GM23338 (cell line): ENCODE data around the gene IL12RB1. TPM values are rescaled to one million over a fixed set of nuclear protein-coding genes. Genes with fewer than 3 reads are reported as not detected.

Experiments used
- ATAC-seq: fragments of 200-7000 bp; cut with Tn5 transposase; 3 replicates; pipeline ENCODE4 v1.9.1; 2020
- DNase-seq: peaks from one replicate; pipeline ENCODE4 v3.0.0-alpha.2; 2015; ENCODE audit warnings: low spot score
- H2AFZ ChIP-seq: fragments of 200-600 bp; sonication (generic); 2 replicates; pipeline ENCODE4 v1.8.0; 2016; ENCODE audit warnings: antibody characterized with exemption, mild to moderate bottlenecking, moderate library complexity
- H3F3A ChIP-seq: fragments of 200-600 bp; sonication (generic); replicated peaks from 2 replicates; pipeline ENCODE4 v1.8.0; 2017; ENCODE audit warnings: antibody characterized with exemption, mixed run types, low read depth
- H3K27ac ChIP-seq: fragments of 200-600 bp; sonication (generic); 2 replicates; pipeline ENCODE4 v1.6.1; 2016; ENCODE audit warnings: low read depth
- H3K27me3 ChIP-seq: fragments of 200-600 bp; sonication (generic); 2 replicates; pipeline ENCODE4 v1.8.0; 2016; ENCODE audit warnings: mild to moderate bottlenecking, mixed run types, moderate library complexity; ENCODE audit not compliant: insufficient read depth
- H3K36me3 ChIP-seq: fragments of 200-600 bp; sonication (generic); 2 replicates; pipeline ENCODE4 v1.8.0; 2016; ENCODE audit warnings: mild to moderate bottlenecking; ENCODE audit not compliant: insufficient read depth
- H3K4me1 ChIP-seq: fragments of 200-600 bp; sonication (generic); 2 replicates; pipeline ENCODE4 v1.8.0; 2016; ENCODE audit warnings: mild to moderate bottlenecking, moderate library complexity; ENCODE audit not compliant: insufficient read depth
- H3K4me2 ChIP-seq: fragments of 200-600 bp; sonication (generic); 2 replicates; pipeline ENCODE4 v1.7.1; 2017; ENCODE audit warnings: mixed run types
- H3K4me3 ChIP-seq: fragments of 200-600 bp; sonication (generic); 2 replicates; pipeline ENCODE4 v1.6.1; 2016; ENCODE audit warnings: mixed run types
- H3K79me2 ChIP-seq: fragments of 200-600 bp; sonication (generic); replicated peaks from 2 replicates; pipeline ENCODE4 v1.8.0; 2017; ENCODE audit warnings: mild to moderate bottlenecking; ENCODE audit not compliant: insufficient read depth
- H3K9me2 ChIP-seq: fragments of 200-600 bp; sonication (generic); 2 replicates; pipeline ENCODE4 v1.8.0; 2017; ENCODE audit not compliant: insufficient read depth
- H4K20me1 ChIP-seq: fragments of 200-600 bp; sonication (generic); replicated peaks from 2 replicates; pipeline ENCODE4 v1.8.0; 2017; ENCODE audit warnings: mild to moderate bottlenecking; ENCODE audit not compliant: insufficient read depth
- H3K27ac Mint-ChIP-seq: 2 replicates; pipeline ENCODE4 v1.8.0; 2020; ENCODE audit warnings: inconsistent platforms, mild to moderate bottlenecking, moderate library complexity, mixed read lengths
- H3K27me3 Mint-ChIP-seq: 3 replicates; pipeline ENCODE4 v1.8.0; 2022; ENCODE audit warnings: low read depth, mild to moderate bottlenecking, moderate library complexity, mixed read lengths, inconsistent platforms; ENCODE audit not compliant: insufficient read depth, poor library complexity
- H3K36me3 Mint-ChIP-seq: 3 replicates; pipeline ENCODE4 v1.8.0; 2021; ENCODE audit warnings: low read depth, mild to moderate bottlenecking, inconsistent platforms, moderate library complexity, mixed read lengths
- H3K4me1 Mint-ChIP-seq: 3 replicates; pipeline ENCODE4 v1.8.0; 2020; ENCODE audit warnings: mild to moderate bottlenecking, inconsistent platforms, mixed read lengths
- H3K4me3 Mint-ChIP-seq: 3 replicates; pipeline ENCODE4 v1.8.0; 2021; ENCODE audit warnings: moderate library complexity, mild to moderate bottlenecking, inconsistent platforms, mixed read lengths
- H3K9me3 Mint-ChIP-seq: 3 replicates; pipeline ENCODE4 v1.8.0; 2020; ENCODE audit warnings: moderate library complexity, mild to moderate bottlenecking, inconsistent platforms, mixed read lengths
- CREB1 ChIP-seq: fragments of 250-450 bp; sonication (Bioruptor Pico); IDR thresholded peaks from 2 replicates; pipeline ENCODE4 v1.5.0; 2020; ENCODE audit warnings: low read depth, mild to moderate bottlenecking, moderate library complexity
- EZH2 ChIP-seq: fragments of 200-600 bp; sonication (generic); IDR thresholded peaks from one replicate; pipeline ENCODE4 v1.8.0; 2017; ENCODE audit warnings: antibody characterized with exemption, mild to moderate bottlenecking, low read depth; ENCODE audit not compliant: unreplicated experiment
- EZH2phosphoT487 ChIP-seq: fragments of 200-600 bp; sonication (generic); IDR thresholded peaks from one replicate; pipeline ENCODE4 v1.8.1; 2018; ENCODE audit warnings: antibody characterized with exemption; ENCODE audit not compliant: unreplicated experiment
- POLR2AphosphoS5 ChIP-seq: IDR thresholded peaks from 2 replicates; pipeline ENCODE4 v1.6.1; 2016; ENCODE audit warnings: antibody characterized with exemption, low read depth
- STAT1 ChIP-seq: IDR thresholded peaks from one replicate; pipeline ENCODE4 v1.6.1; 2016; ENCODE audit warnings: antibody characterized with exemption; ENCODE audit not compliant: unreplicated experiment
- ZNF114 ChIP-seq: fragments of 250-450 bp; sonication (Bioruptor Pico); IDR thresholded peaks from 2 replicates; pipeline ENCODE4 v1.5.0; 2020; ENCODE audit warnings: mild to moderate bottlenecking, moderate library complexity
- ZNF331 ChIP-seq: fragments of 250-450 bp; sonication (Bioruptor Pico); IDR thresholded peaks from 2 replicates; pipeline ENCODE4 v1.5.0; 2020; ENCODE audit warnings: low read depth, mild to moderate bottlenecking, moderate library complexity
- polyA plus RNA-seq: library from polyadenylated mRNA; unstranded; fragments of >200 nt; fragmentation: Nextera tagmentation; extraction: Ambion mirVana; gene quantifications from 2 replicates; pipeline ENCODE4 v1.2.1, GENCODE V29; 2016
- total RNA-seq: library from RNA; depleted of rRNA; stranded (reverse); fragments of >200 nt; shearing (Covaris generic); gene quantifications from 2 replicates; pipeline ENCODE4 v1.2.3, GENCODE V29; 2014
- TF ChIP-seq, protein P1 (sequence below), 2 experiments: fragments of 200-600 bp in 1 of 2; sonication (generic) in 1 of 2; conservative IDR thresholded peaks; 2 replicates each; pipeline versions ENCODE4 v1.5.1 to v1.6.1; 2016 to 2017; ENCODE audit warnings: antibody characterized with exemption in 2 of 2, low read depth in 2 of 2, mild to moderate bottlenecking in 2 of 2, moderate library complexity in 1 of 2
- TF ChIP-seq, protein P2 (sequence below): fragments of 250-450 bp; sonication (Bioruptor Pico); IDR thresholded peaks from 2 replicates; pipeline ENCODE4 v1.5.0; 2020; ENCODE audit warnings: mild to moderate bottlenecking, moderate library complexity
- TF ChIP-seq, protein P3 (sequence below): IDR thresholded peaks from one replicate; pipeline ENCODE4 v1.6.1; 2018; ENCODE audit warnings: antibody characterized with exemption; ENCODE audit not compliant: unreplicated experiment
- TF ChIP-seq, protein P4 (sequence below): IDR thresholded peaks from 2 replicates; pipeline ENCODE4 v1.6.1; 2016; ENCODE audit warnings: antibody characterized with exemption

The IL12RB1 gene
- total and polyA plus RNA-seq, 2 experiments from 2014 or later = not detected

DNA sequence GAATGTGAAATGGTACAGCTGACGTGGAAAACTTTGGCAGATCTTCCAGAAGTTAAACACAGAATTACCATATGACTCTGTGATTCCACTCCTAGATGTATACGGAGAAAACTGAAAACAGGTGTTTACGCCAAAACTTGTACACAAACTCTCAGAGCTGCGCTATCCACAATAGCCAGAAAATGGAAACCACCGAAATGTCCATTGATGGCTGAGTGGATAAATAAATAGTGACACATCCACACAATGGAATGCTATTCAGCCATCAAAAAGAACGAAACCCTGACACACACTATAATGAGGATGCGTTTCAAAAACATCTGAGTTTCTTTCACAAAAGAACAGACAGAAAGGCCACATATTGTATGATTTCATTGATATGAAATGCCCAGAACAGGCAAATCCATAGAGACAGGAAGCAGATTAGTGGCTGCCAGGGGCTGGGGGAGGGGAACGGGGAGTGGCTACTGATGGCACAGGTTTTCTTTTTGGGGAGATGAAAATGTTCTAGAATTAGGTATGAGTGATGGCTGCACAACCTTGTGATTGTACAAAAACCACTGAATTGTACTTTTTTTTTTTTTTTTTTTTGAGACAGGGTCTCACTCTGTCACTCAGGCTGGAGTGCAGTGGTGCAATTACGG lies 33.0 kb downstream of the IL12RB1 start:
- no peaks in the 10 kb centered on the region for H3K36me3 ChIP-seq
- no peaks in the 10 kb centered on the region for H3K79me2 ChIP-seq
- no peak overlapping the region for H2AFZ ChIP-seq
- no peaks in the 10 kb centered on the region for H4K20me1 ChIP-seq
- no peaks in the 10 kb centered on the region; the same call in 2 of the 3 replicates for H3K36me3 Mint-ChIP-seq
- H3K4me3 Mint-ChIP-seq = no peak overlapping the region
- 0 out of 2 replicates have a peak, but pooled peaks cover 5% of the 10 kb centered on the region for H3F3A ChIP-seq
- DNase-seq (no peak), ATAC-seq (no peak)
- no peaks in the 10 kb centered on the region for H3K4me1 Mint-ChIP-seq
- no peak overlapping the region for H3K4me3 ChIP-seq
- TF ChIP-seq, protein P1, sequence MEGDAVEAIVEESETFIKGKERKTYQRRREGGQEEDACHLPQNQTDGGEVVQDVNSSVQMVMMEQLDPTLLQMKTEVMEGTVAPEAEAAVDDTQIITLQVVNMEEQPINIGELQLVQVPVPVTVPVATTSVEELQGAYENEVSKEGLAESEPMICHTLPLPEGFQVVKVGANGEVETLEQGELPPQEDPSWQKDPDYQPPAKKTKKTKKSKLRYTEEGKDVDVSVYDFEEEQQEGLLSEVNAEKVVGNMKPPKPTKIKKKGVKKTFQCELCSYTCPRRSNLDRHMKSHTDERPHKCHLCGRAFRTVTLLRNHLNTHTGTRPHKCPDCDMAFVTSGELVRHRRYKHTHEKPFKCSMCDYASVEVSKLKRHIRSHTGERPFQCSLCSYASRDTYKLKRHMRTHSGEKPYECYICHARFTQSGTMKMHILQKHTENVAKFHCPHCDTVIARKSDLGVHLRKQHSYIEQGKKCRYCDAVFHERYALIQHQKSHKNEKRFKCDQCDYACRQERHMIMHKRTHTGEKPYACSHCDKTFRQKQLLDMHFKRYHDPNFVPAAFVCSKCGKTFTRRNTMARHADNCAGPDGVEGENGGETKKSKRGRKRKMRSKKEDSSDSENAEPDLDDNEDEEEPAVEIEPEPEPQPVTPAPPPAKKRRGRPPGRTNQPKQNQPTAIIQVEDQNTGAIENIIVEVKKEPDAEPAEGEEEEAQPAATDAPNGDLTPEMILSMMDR (conservative IDR thresholded peaks at IDR 0.05; ENCODE audit: low read depth in 2 of 2) = no peak
- TF ChIP-seq, protein P2, sequence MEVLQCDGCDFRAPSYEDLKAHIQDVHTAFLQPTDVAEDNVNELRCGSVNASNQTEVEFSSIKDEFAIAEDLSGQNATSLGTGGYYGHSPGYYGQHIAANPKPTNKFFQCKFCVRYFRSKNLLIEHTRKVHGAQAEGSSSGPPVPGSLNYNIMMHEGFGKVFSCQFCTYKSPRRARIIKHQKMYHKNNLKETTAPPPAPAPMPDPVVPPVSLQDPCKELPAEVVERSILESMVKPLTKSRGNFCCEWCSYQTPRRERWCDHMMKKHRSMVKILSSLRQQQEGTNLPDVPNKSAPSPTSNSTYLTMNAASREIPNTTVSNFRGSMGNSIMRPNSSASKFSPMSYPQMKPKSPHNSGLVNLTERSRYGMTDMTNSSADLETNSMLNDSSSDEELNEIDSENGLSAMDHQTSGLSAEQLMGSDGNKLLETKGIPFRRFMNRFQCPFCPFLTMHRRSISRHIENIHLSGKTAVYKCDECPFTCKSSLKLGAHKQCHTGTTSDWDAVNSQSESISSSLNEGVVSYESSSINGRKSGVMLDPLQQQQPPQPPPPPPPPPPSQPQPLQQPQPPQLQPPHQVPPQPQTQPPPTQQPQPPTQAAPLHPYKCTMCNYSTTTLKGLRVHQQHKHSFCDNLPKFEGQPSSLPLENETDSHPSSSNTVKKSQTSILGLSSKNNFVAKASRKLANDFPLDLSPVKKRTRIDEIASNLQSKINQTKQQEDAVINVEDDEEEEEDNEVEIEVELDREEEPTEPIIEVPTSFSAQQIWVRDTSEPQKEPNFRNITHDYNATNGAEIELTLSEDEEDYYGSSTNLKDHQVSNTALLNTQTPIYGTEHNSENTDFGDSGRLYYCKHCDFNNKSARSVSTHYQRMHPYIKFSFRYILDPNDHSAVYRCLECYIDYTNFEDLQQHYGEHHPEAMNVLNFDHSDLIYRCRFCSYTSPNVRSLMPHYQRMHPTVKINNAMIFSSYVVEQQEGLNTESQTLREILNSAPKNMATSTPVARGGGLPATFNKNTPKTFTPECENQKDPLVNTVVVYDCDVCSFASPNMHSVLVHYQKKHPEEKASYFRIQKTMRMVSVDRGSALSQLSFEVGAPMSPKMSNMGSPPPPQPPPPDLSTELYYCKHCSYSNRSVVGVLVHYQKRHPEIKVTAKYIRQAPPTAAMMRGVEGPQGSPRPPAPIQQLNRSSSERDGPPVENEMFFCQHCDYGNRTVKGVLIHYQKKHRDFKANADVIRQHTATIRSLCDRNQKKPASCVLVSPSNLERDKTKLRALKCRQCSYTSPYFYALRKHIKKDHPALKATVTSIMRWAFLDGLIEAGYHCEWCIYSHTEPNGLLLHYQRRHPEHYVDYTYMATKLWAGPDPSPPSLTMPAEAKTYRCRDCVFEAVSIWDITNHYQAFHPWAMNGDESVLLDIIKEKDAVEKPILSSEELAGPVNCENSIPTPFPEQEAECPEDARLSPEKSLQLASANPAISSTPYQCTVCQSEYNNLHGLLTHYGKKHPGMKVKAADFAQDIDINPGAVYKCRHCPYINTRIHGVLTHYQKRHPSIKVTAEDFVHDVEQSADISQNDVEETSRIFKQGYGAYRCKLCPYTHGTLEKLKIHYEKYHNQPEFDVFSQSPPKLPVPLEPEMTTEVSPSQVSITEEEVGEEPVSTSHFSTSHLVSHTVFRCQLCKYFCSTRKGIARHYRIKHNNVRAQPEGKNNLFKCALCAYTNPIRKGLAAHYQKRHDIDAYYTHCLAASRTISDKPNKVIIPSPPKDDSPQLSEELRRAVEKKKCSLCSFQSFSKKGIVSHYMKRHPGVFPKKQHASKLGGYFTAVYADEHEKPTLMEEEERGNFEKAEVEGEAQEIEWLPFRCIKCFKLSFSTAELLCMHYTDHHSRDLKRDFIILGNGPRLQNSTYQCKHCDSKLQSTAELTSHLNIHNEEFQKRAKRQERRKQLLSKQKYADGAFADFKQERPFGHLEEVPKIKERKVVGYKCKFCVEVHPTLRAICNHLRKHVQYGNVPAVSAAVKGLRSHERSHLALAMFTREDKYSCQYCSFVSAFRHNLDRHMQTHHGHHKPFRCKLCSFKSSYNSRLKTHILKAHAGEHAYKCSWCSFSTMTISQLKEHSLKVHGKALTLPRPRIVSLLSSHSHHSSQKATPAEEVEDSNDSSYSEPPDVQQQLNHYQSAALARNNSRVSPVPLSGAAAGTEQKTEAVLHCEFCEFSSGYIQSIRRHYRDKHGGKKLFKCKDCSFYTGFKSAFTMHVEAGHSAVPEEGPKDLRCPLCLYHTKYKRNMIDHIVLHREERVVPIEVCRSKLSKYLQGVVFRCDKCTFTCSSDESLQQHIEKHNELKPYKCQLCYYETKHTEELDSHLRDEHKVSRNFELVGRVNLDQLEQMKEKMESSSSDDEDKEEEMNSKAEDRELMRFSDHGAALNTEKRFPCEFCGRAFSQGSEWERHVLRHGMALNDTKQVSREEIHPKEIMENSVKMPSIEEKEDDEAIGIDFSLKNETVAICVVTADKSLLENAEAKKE = no peak
- TF ChIP-seq ZNF331 (CRISPR knock-in tag) (no peak), STAT1 (no peak), EZH2 (no peak), POLR2AphosphoS5 (no peak), ZNF114 (CRISPR knock-in tag) (no peak), EZH2phosphoT487 (no peak), CREB1 (CRISPR knock-in tag) (no peak)
- TF ChIP-seq, protein P3, sequence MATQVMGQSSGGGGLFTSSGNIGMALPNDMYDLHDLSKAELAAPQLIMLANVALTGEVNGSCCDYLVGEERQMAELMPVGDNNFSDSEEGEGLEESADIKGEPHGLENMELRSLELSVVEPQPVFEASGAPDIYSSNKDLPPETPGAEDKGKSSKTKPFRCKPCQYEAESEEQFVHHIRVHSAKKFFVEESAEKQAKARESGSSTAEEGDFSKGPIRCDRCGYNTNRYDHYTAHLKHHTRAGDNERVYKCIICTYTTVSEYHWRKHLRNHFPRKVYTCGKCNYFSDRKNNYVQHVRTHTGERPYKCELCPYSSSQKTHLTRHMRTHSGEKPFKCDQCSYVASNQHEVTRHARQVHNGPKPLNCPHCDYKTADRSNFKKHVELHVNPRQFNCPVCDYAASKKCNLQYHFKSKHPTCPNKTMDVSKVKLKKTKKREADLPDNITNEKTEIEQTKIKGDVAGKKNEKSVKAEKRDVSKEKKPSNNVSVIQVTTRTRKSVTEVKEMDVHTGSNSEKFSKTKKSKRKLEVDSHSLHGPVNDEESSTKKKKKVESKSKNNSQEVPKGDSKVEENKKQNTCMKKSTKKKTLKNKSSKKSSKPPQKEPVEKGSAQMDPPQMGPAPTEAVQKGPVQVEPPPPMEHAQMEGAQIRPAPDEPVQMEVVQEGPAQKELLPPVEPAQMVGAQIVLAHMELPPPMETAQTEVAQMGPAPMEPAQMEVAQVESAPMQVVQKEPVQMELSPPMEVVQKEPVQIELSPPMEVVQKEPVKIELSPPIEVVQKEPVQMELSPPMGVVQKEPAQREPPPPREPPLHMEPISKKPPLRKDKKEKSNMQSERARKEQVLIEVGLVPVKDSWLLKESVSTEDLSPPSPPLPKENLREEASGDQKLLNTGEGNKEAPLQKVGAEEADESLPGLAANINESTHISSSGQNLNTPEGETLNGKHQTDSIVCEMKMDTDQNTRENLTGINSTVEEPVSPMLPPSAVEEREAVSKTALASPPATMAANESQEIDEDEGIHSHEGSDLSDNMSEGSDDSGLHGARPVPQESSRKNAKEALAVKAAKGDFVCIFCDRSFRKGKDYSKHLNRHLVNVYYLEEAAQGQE = no peak
- TF ChIP-seq, protein P4, sequence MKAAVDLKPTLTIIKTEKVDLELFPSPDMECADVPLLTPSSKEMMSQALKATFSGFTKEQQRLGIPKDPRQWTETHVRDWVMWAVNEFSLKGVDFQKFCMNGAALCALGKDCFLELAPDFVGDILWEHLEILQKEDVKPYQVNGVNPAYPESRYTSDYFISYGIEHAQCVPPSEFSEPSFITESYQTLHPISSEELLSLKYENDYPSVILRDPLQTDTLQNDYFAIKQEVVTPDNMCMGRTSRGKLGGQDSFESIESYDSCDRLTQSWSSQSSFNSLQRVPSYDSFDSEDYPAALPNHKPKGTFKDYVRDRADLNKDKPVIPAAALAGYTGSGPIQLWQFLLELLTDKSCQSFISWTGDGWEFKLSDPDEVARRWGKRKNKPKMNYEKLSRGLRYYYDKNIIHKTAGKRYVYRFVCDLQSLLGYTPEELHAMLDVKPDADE = no peak
- no peaks in the 10 kb centered on the region for H3K9me2 ChIP-seq
- H3K27ac ChIP-seq = no peak overlapping the region
- H3K9me3 Mint-ChIP-seq = no peaks in the 10 kb centered on the region
- H3K4me2 ChIP-seq = no peak overlapping the region
- no peak overlapping the region for H3K27ac Mint-ChIP-seq
- peaks cover 18% of the 10 kb centered on the region for H3K27me3 Mint-ChIP-seq
- no peaks in the 10 kb centered on the region for H3K4me1 ChIP-seq
- no peaks in the 10 kb centered on the region for H3K27me3 ChIP-seq
